ENCODE data around the gene DLX5.

The DLX5 gene

GRCh38 chr7:97018126-97018601 lies 6.5 kb downstream of the DLX5 start:
- no peak for DNase-seq

GRCh38 chr7:97017192-97018125 lies 7.2 kb downstream of the DLX5 start:
- no peak for DNase-seq

GRCh38 chr7:97016381-97017191 lies 8.0 kb downstream of the DLX5 start:
- DNase-seq = no peak

GRCh38 chr7:97015756-97016380 lies 8.8 kb downstream of the DLX5 start:
- no peak for DNase-seq

GRCh38 chr7:97015279-97015678 lies 9.4 kb downstream of the DLX5 start:
- DNase-seq = no peak

GRCh38 chr7:97014145-97014750 lies 10.4 kb downstream of the DLX5 start:
- no peak for DNase-seq

- DNase-seq = no peak
These were observed 10.8 kb downstream of the DLX5 start for GRCh38 chr7:97013845-97014134.

GRCh38 chr7:97013134-97013844 lies 11.3 kb downstream of the DLX5 start:
- DNase-seq = no peak

- DNase-seq = no peak
These were observed 12.1 kb downstream of the DLX5 start for GRCh38 chr7:97012365-97013133.

- no peak for DNase-seq
These were observed 12.9 kb downstream of the DLX5 start for GRCh38 chr7:97011536-97012364.

- no peak for DNase-seq
These were observed 13.5 kb downstream of the DLX5 start for GRCh38 chr7:97011104-97011503.

- DNase-seq = no peak
These were observed 14.6 kb downstream of the DLX5 start for GRCh38 chr7:97009753-97010732.

GRCh38 chr7:97008275-97008917 lies 16.2 kb downstream of the DLX5 start:
- no peak for DNase-seq

GRCh38 chr7:97007583-97007861 lies 17.1 kb downstream of the DLX5 start:
- no peak for DNase-seq

- no peak for DNase-seq
These were observed 17.6 kb downstream of the DLX5 start for GRCh38 chr7:97006816-97007582.

- no peak for DNase-seq
These were observed 18.4 kb downstream of the DLX5 start for GRCh38 chr7:97006055-97006815.
